HG03521 (cell line): ENCODE results near the gene LYST.
A peak's percentile ranks its signal among the peaks of the same experiment; 100 is the strongest.

ENCODE experiments used
- ATAC-seq: cut with Tn5 transposase; IDR thresholded peaks from one replicate; pipeline ENCODE4 v1.9.1; 2021; ENCODE audit warnings: mild to moderate bottlenecking, moderate library complexity; ENCODE audit not compliant: unreplicated experiment

LYST gene

GRCh38 chr1:235888119-235888643 lies 21.5 kb upstream of the LYST start:
- peak; percentile 89 for ATAC-seq

- ATAC-seq = no peak
Measured at GRCh38 chr1:235887676-235888075, 21.0 kb upstream of the LYST start.

GRCh38 chr1:235885655-235886262 lies 19.1 kb upstream of the LYST start:
- ATAC-seq = no peak

GRCh38 chr1:235883261-235883927 lies 16.7 kb upstream of the LYST start:
- ATAC-seq = no peak

- no peak for ATAC-seq
Measured at GRCh38 chr1:235882816-235883215, 16.1 kb upstream of the LYST start.

- ATAC-seq = no peak
Measured at GRCh38 chr1:235881930-235882700, 15.4 kb upstream of the LYST start.

- ATAC-seq = no peak
Measured at GRCh38 chr1:235878082-235878811, 11.5 kb upstream of the LYST start.

- ATAC-seq = no peak
Measured at GRCh38 chr1:235876402-235876841, 9.7 kb upstream of the LYST start.

GRCh38 chr1:235875036-235875597 lies 8.4 kb upstream of the LYST start:
- no peak for ATAC-seq

- ATAC-seq = no peak
Measured at GRCh38 chr1:235874261-235874660, 7.6 kb upstream of the LYST start.

GRCh38 chr1:235873571-235873970 lies 6.9 kb upstream of the LYST start:
- no peak for ATAC-seq

- ATAC-seq = no peak
Measured at GRCh38 chr1:235873045-235873444, 6.3 kb upstream of the LYST start.

GRCh38 chr1:235872270-235872669 lies 5.6 kb upstream of the LYST start:
- ATAC-seq = no peak

- ATAC-seq = peak; percentile 20
Measured at GRCh38 chr1:235867903-235868469, 1.3 kb upstream of the LYST start.

- peak; percentile 77 for ATAC-seq
Measured at GRCh38 chr1:235866913-235867845, 473 bp upstream of the LYST start.

- ATAC-seq = peak; percentile 0
Measured at GRCh38 chr1:235865565-235866204, 1.0 kb downstream of the LYST start.

- ATAC-seq = no peak
Measured at GRCh38 chr1:235864931-235865525, 1.7 kb downstream of the LYST start.

- no peak for ATAC-seq
Measured at GRCh38 chr1:235864469-235864868, 2.2 kb downstream of the LYST start.
